GM13977 (cell line): Measurements from ENCODE around the gene SERPINA6.

ENCODE experiments used
- DNase-seq: peaks from one replicate; pipeline ENCODE4 v3.0.0; 2012; ENCODE audit warnings: low spot score
- CTCF ChIP-seq: IDR thresholded peaks from 2 replicates; pipeline ENCODE4 v1.5.1; 2012; ENCODE audit warnings: mild to moderate bottlenecking, control low read depth; ENCODE audit not compliant: insufficient read depth; ENCODE audit errors: extremely low read depth, missing control alignments
- in situ Hi-C: fragments of 300-500 bp; cut with MboI; formaldehyde crosslinking; loops from one replicate; pipeline ENCODE4 v1.12.0; 2022; ENCODE audit warnings: low sequenced_read_pairs, low pct_unique_long_range_greater_than_20kb, mixed read lengths, inconsistent platforms; ENCODE audit not compliant: unreplicated experiment

SERPINA6 gene

GRCh38 chr14:94329857-94330256, 6.7 kb upstream of the SERPINA6 start:
- TF ChIP-seq CTCF: no peak
- no peak for DNase-seq
- in situ Hi-C loops: no loop called here

GRCh38 chr14:94328196-94328595, 5.1 kb upstream of the SERPINA6 start:
- TF ChIP-seq CTCF: no peak
- in situ Hi-C loops: no loop called here
- DNase-seq: no peak

DNA sequence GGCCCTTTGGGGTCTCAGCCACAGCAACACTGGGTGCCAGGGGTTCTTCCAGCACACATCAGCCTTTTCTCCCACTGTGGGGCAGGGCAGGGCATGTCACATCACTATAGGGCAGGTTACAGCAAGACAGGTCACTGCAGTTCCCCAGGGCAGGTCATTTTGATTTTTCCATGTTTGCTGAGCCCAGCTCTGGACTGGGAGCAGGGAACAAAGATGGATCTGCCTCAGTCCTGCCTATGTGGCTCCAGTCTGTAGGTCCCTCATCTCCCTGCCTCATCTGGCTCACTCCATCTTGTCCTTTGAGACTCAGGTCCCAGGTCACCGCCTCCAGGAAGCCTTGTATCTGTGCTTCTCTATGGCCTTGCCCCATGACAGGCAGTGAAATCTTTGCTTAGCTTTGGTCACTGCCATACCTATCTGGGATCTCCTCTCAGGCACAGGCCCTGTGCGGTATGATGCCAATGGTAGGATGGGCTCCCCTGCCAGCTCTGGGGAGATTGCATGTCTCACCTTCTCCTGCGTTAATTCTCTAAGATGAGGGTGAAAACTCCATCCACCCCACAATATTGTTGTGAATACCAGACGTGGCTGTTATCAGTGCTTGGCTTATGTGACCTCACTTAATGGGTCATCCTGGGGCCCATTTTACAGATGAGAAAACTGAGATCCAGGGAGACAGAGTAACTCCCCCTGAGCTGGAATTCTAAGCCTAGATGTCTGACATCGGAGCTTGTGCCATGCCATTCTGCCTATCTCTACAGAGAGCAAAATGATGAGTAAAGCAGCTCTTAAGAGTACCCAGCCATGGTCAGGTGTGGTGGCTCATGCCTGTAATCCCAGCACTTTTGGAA, 1.5 kb downstream of the SERPINA6 start:
- DNase-seq: no peak
- in situ Hi-C loops: no loop called here
- no peak for TF ChIP-seq CTCF

- no peak for TF ChIP-seq CTCF
- no peak for DNase-seq
- in situ Hi-C loops: no loop called here
Measured at GRCh38 chr14:94320243-94320642, 2.9 kb downstream of the SERPINA6 start.

- no peak for TF ChIP-seq CTCF
- in situ Hi-C loops: no loop called here
- no peak for DNase-seq
Measured at GRCh38 chr14:94317259-94317658, 5.9 kb downstream of the SERPINA6 start.

- in situ Hi-C loops: no loop called here
- no peak for DNase-seq
- TF ChIP-seq CTCF: no peak
Measured at GRCh38 chr14:94316692-94317091, 6.4 kb downstream of the SERPINA6 start.
